ENCODE data around the gene THYN1.
"Not testable (repeated sequence)": the region's sequence is repeated elsewhere in the genome, so short reads cannot be mapped to it uniquely, and the experiment has no call there.

The THYN1 gene

DNA sequence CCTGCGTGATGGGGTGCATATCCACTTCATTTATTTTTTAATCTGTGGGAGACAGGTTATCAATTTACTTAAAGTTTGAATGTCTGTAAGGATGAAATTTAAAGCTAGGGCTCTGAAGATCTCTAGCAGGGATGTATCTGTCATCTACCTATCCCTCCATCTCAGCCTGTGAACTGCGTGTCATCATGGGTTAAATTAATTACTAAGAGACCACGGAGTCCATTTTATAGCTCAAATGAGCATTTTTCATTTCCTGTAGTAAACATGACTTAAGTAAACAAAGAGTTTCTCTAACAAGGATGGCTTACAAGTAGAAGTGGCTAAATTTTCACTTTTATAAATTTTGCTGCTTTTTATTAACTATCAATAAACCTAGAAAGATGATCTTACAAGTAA, 20.2 kb upstream of the THYN1 start:
- DNase-seq = no peak

DNA sequence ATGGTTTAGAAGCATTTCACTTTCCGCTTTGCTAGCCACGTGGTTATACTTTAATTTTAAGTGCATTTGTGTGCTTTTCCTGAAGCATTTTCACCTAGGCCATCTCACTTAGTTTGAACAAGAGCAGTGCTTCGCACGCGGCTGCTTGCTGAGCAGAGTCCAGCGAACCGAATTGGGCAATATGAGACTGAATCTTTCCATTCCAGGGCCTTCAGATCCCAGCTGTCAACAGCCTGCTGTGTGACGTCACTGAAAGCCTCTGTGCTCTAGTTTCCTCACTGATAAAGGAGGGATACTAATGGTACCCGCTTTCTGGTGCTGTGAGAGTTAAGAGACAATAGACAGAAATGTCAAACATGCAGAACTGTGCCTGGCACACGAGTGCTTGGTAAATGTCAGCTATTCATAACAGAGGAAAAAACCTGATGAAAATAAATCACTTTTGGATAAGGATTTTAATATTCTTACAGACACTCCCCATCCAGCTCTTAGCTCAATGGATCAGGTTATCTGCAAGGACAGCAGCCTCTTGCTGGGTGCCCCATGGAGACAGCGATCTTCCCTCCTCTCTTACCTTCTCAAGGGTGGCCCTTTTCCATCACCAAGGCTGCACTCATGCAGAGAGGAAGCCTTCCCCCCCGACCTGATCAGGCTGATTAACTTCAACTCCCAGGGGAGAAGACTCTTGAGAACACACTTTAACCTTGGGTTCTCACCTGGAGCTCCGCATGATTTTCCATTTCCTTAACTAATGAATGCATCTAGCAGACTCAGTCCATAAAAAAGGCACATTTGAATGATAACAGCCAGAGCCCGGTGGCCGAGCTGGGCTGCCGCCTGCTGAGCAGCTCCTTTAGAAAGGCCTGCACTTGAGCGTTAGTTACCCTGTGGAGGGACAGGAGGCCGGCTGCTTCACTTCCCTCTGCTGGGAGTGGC, 19.5 kb upstream of the THYN1 start:
- DNase-seq = no peak

DNA sequence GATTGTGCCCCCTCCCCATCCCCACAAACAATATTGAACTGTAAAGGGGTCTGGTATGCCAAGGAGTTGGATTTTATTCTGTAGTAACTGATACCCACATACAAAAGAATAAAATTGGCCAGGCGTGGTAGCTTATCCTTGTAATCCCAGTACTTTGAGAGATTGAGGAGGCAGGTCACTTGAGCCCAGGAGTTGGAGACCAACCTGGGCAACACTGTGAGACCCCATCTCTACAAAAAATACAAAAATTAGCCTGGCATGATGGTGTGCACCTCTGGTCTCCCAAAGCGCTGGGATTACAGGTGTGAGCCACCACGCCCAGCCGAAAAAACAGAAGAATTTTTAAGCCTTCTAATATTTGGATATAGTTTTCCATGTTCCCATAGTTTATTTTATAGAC, 18.8 kb upstream of the THYN1 start:
- DNase-seq = no peak

DNA sequence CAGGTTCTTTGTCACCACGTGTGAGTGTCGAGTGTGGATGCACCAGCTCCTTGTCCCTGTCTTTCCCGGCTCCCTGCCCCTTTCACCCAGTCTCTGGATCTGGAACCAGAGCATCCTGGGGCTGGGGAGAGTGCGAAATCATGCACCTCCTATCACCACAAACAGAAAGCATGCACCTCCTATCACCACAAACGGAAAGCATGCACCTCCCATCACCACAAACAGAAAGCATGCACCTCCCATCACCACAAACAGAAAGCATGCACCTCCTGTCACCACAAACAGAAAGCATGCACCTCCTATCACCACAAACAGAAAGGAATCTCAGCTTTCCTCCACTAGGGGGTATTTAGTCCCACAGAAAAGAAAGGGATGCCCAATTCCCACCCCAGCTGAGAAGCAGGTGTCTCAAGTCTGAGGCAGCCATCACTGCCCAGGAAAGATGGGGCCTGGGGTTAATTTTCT, 17.1 kb upstream of the THYN1 start:
- no peak for DNase-seq

DNA sequence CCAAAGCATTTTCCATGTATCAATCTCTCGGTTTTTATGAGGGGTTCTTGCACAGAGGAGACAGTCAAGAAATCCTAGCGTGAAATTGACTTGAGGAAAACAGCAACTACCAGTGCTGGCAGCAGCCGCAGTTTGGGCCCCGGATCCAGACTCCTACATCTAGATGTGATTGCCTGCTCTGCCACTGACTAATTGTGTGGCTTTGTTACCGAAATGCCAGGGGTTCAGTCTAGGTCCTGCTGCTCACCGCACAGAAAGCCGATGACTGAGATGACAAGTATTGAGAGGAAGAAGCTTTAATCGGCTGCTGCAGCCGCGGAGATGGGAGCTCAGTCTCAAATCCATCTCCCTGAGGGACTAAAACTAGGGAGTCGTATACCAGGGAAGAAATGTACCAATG, 14.8 kb upstream of the THYN1 start:
- DNase-seq = no peak

DNA sequence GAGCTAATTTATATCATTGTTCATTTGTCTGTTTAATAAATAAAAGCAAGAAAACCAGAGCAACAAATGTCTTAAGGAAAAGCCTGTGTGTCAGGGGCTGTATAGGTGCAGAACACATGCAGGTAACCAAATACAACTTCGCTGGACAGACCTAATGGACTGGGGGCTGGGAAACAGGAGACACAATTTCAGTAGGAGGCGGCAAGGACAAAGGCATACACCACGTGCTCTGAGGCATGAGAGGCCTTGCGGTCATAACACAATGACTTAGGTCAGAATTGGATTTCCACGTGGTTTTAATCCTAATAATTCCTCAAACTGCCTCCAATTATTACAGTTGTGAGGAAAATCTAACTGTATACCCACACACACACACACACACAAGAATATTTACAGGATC, 14.3 kb upstream of the THYN1 start:
- no peak for DNase-seq

DNA sequence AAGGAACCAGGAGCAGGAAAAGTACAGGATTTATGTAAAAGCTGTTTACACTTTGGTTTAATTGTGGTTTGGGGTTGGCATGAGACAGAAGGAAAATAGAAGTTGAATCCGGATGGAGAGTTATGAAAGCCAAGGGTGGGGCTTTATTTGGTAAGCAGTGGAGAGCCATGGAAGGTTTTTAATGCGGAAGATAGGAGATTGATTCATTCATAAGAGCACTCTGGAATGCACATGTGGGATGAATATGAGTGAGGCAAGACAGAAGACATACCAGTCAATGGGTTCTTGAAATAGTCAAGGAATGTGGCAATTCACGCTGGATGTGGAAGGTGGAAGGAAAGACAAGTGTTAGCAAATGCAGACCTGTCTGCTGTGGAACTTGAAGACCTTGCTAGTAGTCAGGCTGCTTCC, 13.7 kb upstream of the THYN1 start:
- no peak for DNase-seq

DNA sequence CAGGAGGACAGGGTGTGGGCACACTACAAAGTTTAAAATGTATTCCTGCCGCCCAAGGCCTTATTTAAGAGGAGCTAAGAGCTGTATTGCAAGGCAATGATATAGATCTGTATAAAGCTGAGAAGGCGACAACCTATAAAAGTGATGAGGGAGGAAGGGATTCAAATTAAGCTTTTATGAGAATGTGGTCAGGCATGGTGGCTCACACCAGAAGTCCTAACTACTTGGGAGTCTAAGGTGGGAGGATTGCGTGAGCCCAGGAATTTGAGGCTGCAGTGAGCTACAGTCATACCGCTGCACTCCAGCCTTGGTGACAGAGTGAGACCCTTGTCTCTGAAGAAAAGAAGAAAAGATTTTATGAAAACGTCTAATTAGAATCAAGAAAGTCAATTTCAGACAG, 13.3 kb upstream of the THYN1 start:
- DNase-seq = no peak

DNA sequence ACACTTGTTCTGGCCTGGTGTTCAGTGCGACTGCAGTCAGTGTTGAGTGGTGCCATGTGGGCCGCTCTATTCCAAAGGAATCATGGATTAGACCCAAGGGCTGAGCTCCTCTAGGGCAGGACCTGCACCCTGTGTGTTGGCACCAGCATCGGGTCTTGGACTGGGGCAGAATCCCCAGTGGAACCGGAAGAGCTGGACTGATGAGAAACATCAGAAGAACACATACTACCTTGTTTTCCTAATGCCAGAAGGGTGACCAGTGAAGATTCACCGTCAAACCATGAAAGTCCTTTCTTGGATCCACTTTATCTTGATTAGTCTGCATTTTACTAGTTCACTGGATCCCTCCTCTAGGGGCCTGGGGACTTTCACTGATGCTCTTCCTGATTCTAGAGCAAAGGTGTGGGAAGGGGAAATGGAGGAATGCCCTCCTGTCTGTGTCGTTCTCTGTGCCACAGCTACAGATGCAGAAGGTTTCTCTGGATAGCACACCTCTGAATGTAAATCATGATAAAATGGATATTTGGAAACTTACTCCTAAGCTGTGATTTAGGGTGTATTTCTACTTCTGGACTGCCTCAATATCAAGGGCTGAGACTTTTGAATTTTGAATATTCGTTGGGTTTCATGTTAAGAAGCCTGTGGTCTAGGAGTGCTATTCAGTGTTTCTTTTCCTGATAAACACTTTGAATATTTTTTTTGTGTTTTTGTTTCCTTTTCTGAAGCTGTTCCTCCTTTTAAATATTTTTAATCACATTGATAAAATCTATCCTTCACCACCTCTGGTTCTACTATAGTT, 12.0 kb upstream of the THYN1 start:
- DNase-seq = no peak

DNA sequence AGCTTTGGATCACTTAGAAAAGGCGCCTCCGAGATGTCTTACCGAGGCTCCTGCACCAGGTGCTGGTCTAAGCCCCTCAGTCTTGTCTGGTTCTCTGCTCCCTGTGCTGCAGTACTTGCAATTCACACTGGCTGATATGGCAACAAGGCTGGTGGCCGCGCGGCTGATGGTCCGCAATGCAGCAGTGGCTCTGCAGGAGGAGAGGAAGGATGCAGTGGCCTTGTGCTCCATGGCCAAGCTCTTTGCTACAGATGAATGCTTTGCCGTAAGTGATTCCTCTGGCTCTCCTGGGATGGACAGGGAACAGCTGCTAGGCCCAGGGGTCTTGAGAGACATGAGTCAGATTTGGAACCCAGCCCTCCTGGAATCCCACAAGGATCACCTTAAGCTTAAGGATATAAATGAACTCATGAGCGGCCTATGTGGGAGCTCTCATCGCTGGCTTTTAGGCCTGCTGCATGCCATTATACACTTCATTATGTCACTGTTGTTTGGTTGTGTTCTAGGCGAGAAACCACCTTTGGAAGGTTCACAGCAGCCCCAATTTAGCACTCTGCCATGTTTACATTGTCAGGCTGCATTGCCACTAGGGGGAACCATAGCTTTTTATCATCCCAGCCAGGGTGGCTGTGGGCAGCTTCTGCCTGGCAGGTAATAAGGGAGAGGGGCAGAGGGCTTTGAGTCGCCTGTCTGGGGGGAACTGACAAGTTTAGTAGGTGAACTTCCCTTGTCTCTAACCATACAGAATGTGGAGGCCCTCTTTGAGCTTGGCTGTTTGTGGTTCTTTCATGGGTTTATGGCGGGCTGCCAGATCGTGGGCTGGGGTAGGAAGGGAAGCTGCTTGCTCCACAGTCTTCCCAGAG, 8.7 kb upstream of the THYN1 start:
- DNase-seq = no peak

DNA sequence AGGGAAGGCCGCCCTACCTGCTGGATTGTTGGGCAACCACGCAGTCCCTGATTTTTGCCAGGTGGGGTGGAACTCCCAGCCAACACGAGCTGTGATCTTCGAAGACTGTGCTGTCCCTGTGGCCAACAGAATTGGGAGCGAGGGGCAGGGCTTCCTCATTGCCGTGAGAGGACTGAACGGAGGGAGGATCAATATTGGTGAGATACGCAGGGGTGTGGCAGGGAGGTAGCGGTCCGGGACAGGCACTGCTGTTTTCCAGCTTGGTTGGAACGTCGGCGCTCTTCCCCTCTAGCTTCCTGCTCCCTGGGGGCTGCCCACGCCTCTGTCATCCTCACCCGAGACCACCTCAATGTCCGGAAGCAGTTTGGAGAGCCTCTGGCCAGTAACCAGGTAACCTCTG, 7.8 kb upstream of the THYN1 start:
- DNase-seq = no peak

DNA sequence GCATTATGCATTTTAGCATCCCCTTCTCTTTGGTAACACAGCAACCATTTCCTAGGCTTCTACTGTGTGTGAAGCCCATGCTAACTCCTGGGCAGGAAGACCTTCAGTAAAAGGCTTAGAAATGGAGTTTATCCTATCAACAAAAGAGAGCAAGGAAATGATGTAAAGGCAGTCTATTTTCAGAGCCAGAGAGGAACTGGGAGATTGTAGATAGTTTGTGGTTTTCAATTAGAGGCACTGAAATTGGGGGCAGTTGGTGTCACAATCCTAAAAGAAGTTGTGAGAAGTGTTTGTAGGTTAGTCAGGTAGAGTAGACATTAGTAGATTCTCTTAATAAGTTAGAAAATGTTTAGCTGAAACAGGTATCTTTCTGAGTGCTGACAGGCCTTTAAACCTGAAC, 7.4 kb upstream of the THYN1 start:
- DNase-seq = no peak

DNA sequence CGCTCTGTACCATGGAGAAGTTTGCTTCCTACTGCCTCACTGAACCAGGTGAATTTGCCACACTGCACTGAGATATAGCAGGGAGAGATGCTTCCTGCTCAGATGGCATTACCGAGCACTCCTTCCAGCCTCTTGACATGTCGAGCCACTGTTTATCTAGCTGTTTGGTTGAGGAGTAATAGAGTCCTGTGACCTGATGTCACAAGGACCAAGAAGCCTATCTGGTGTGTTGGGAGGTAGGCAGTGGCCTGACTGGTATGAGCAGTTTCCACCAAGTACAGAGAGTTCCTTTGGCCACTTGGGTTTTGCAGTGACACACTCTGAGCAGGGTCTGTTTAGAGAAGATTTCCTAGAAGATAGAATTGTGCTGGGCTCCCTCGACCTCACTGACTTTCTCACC, 5.4 kb upstream of the THYN1 start:
- no peak for DNase-seq

DNA sequence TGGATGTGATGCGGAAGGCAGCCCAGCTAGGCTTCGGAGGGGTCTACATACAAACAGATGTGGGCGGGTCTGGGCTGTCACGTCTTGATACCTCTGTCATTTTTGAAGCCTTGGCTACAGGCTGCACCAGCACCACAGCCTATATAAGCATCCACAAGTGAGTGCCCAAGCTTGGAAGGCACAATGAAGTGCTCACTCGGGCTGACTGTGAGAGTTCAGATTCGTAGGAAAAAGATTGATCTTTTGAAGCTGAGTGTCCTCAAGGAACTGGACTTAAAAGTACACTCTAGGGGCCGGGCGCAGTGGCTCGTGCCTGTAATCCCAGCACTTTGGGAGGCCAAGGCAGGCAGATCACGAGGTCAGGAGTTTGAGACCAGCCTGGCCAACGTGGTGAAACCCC, 3.9 kb upstream of the THYN1 start:
- DNase-seq = no peak

DNA sequence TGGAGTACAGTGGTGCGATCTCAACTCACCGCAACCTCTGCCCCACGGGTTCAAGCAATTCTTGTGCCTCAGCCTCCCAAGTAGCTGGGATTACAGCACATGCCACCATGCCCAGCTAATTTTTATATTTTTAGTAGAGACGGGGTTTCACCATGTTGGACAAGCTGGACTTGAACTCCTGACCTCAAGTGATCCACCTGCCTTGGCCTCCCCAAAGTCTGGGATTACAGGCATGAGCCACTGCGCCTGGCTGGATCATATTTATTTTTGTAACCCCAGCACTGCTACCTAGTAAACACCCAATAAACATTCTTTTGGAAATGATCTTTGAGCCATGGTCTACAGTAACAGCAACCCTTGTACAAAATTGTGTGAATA, 2.0 kb upstream of the THYN1 start:
- not testable (repeated sequence) for DNase-seq

DNA sequence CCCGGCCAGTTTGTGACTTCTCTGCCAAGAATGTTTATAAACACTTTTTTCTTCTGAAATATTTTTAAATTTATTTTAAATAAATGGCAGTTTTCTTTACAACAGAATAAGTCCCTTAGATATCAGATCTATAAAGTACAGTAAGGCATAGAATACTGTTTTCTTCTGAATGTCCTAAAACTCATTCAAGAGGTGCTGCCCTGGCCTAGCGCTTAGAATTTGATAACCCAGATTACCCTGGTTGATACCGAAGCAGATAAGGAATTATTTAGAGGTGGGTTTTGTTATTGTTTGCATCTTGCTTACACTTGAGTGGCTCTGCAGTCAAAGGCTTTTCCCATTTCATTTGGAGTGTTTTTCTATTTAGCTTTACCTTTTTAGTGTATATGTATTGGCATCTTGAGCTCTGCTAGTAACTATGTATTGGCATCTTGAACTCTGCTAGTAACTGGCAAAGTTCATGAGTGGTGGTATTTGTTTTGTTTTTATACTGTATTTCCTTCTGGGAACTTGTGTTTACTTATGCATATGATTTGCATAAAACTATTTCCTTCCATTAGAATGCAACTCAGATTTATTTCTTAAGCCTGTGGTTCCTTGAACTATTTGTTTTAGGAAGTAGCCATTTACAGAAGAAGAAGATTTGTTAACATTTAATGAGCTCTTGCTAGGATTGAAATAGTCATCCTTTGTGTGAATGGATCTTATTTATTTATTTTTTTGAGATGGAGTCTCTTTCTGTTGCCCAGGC, 1.5 kb upstream of the THYN1 start:
- no peak for DNase-seq

DNA sequence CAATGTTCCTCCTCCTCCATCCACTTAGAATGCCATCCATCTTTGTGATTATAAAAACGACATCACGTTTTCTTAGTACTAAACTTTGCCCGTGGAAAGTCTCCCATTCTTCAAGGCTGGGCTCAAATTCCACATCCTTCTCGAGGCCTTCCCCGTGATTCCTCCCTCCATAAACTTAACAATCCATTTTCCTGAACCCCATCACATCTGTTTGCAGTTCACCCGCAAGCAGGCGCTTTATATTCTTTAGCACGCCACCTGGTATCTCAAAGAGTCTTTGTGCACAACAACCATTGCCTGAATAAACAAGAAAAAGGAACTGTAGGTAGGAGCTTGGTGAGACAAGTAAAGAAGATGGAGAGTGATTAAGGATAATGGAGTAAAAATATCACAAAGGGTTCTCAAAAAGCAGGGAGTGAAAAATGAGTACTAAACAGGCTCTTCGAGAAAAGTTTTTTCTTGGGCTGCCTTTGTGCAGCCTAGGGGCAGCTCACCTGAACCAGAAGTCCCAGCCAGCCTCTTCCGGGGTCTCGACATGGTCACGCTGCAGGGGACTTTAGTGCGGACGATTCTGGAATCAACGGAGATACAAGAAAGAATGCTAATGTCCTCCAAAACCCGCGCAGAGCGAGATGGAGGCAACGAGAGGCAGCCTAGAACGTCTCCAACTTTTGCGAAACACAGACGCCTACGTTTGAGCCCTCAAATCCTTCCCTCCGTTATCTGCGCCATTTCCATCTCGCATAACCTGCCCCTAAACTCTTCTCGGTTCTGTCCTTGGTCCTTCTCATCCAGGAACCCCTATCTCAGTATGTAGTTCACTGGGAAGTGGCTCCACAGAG, 585 bp downstream of the THYN1 start:
- DNase-seq = peak; percentile 51

DNA sequence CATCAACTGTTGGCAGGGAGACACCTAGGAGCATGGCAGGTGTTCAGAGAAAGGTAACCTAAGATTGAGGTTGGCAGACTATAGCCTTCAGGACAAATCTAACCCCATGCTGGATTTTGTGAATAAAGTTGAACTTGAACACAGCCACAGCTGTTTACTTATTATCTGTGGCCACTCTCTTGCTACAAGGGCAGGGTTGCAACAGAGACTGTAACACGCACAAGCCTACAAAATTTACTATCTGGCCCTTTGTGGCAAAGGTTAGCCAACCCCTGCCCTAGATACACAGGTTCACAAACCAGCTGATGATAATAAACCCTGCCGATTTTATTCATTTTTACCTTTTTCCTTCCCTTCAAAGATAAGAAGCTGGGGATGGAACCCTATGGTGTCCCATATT, 2.5 kb downstream of the THYN1 start:
- DNase-seq = no peak

DNA sequence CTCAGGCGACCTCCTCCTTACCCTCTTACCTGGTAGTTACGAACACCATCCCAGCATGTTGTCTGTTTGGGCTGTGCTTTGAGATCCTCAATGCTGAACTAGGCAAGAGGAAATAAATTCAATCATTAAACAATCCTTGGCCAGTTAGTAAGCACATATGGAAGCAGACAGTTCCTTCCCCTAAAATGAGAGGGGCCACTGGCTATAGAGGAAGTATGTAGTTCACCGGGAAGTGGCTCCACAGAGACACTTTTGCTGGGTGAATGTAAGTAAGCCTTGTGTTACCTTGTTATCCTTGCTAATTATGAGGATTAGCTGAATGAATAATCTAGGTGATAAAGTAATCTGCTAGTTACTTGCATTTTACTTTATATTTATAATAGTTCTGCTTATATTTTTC, 2.9 kb downstream of the THYN1 start:
- no peak for DNase-seq

DNA sequence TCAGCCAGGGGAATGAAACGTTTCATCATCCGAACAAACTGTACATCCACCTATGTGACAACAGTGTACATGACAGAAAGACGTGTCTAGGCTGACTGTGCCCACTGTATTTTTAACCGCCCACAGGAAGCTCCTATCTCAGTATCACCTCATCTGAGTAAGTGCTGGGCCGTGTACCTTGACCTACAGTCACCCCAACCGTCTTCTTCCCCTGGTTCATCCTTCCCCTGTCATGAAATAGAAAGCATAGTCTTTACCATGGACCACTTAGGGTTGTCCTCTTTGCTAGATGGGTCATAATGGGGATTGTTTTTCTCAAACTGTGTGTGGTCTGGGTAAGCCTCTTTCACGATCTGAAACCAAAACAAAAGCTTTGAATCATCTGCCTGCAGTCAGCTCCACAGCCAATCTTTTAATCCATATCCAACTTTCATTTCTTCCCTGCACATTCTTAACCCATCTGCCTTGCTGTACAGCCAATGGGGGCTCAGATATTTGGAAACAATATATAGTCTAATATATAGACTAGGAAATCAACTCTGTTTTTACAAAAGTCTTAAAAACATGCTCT, 4.2 kb downstream of the THYN1 start:
- DNase-seq = no peak

DNA sequence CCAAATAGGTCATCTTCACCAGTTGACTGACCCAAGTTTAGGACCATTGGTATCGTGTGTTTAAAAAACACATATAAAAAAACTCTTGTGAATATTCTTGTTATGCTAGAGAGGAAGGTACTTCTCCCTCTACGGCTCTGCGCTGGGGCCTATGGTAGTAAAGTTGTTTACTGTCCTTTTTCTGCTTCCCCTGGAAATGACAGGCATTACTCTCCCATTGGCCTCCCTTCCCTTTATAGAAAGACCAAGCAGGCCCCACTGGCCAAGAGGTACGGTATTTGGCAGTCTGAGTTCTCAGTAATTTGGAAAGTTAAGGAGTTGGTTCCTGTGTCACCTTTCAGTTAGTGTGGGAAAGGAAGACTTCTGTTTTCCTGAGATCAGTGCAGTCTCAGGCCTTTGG, 6.5 kb downstream of the THYN1 start:
- DNase-seq = no peak

Measured in left hindlimb (tissue), 1 donor.